MCF 10A (cell line): ENCODE measurements around the gene ISY1. TPM values are rescaled to one million over a fixed set of nuclear protein-coding genes. Genes with fewer than 3 reads are reported as not detected.

Experiments
- BruUV-seq: library from RNA; stranded (reverse); fragments of 400-500 nt; replicated peaks from 2 replicates; lab custom pipeline; 2021; lab: Mats Ljungman, UMichigan
- CTCF ChIA-PET: fragments of 300-600 bp; sonication (Branson Sonifier 250); formaldehyde crosslinking; extraction: SDS; loops from one replicate; lab custom pipeline; 2021; ENCODE audit warnings: antibody characterized with exemption, inconsistent platforms; lab: Yijun Ruan, JAX
- POLR2A ChIA-PET: fragments of 300-600, 350-650 bp; sonication (Branson Sonifier 250); formaldehyde crosslinking; extraction: SDS; loops from one replicate; lab custom pipeline; 2020; ENCODE audit warnings: antibody characterized with exemption, inconsistent platforms; lab: Yijun Ruan, JAX
- DNase-seq: peaks from one replicate; pipeline ENCODE4 v3.0.0-alpha.2; 2018; ENCODE audit not compliant: unreplicated experiment
- H3K27ac Mint-ChIP-seq: one replicate; pipeline ENCODE4 v1.8.0; 2022; ENCODE audit warnings: mild to moderate bottlenecking, low read depth, mixed read lengths; ENCODE audit not compliant: unreplicated experiment
- H3K27me3 Mint-ChIP-seq: one replicate; pipeline ENCODE4 v1.8.0; 2022; ENCODE audit warnings: mixed read lengths; ENCODE audit not compliant: insufficient read depth, unreplicated experiment
- H3K36me3 Mint-ChIP-seq: one replicate; pipeline ENCODE4 v1.8.0; 2022; ENCODE audit warnings: mild to moderate bottlenecking, moderate library complexity, mixed read lengths; ENCODE audit not compliant: insufficient read depth, unreplicated experiment
- H3K4me1 Mint-ChIP-seq: one replicate; pipeline ENCODE4 v1.8.0; 2022; ENCODE audit warnings: mixed read lengths; ENCODE audit not compliant: insufficient read depth, unreplicated experiment
- H3K4me3 Mint-ChIP-seq: one replicate; pipeline ENCODE4 v1.8.0; 2022; ENCODE audit warnings: mild to moderate bottlenecking, moderate library complexity, mixed read lengths; ENCODE audit not compliant: unreplicated experiment
- H3K9me3 Mint-ChIP-seq: one replicate; pipeline ENCODE4 v1.8.0; 2022; ENCODE audit warnings: mixed read lengths; ENCODE audit not compliant: unreplicated experiment
- intact Hi-C: fragments of 100-400 bp; cut with micrococcal nuclease; formaldehyde crosslinking; loops from 2 replicates; pipeline ENCODE4 v1.14.1; 2022
- total RNA-seq: library from RNA; stranded (reverse); gene quantifications from 2 replicates; pipeline ENCODE4 v1.2.3, GENCODE V29; 2022
- TF ChIP-seq, protein P1 (sequence below): fragments of 200-600 bp; IDR thresholded peaks from one replicate; pipeline ENCODE4 v1.8.0; 2022; ENCODE audit warnings: antibody characterized with exemption, mild to moderate bottlenecking; ENCODE audit not compliant: unreplicated experiment

Gene ISY1
- total RNA-seq, 1 experiment from 2014 or later: 52.5 TPM

DNA sequence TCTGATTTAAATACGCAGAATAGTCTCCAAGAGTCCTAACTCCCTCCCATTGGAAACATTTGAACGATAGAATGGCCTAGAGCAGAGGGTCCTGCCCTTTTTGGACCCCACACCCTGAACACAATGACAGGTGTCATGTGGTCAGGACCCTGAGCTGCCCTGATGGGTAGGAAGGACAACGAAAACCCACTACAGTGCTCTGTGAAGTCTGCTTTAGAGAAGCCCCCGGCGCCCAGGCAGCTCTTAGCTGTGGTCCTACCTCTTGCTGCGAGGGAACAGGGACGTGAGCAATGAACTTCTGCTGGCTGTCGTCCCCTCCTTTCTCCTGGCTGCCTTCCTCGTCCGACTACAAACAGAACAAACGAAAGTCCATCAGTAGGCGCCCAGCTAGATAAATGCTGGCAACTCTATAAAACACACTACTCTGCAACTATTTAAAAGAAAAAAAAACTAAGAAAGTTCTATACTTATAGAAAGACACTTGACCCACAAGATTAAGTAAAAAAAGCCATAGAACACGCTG, 30.5 kb downstream of the ISY1 start:
- Mint-ChIP-seq H3K9me3 (no peaks in the 10 kb centered on the region), H3K4me1 (peaks cover 5% of the 10 kb centered on the region), H3K36me3 (peaks cover 76% of the 10 kb centered on the region), H3K4me3 (no peak overlapping the region), H3K27ac (no peak overlapping the region), H3K27me3 (no peaks in the 10 kb centered on the region)
- DNase-seq: no peak
- ChIA-PET CTCF (no interaction called here), POLR2A (no interaction called here)
- BruUV-seq: no TSS peak
- TF ChIP-seq, protein P1, sequence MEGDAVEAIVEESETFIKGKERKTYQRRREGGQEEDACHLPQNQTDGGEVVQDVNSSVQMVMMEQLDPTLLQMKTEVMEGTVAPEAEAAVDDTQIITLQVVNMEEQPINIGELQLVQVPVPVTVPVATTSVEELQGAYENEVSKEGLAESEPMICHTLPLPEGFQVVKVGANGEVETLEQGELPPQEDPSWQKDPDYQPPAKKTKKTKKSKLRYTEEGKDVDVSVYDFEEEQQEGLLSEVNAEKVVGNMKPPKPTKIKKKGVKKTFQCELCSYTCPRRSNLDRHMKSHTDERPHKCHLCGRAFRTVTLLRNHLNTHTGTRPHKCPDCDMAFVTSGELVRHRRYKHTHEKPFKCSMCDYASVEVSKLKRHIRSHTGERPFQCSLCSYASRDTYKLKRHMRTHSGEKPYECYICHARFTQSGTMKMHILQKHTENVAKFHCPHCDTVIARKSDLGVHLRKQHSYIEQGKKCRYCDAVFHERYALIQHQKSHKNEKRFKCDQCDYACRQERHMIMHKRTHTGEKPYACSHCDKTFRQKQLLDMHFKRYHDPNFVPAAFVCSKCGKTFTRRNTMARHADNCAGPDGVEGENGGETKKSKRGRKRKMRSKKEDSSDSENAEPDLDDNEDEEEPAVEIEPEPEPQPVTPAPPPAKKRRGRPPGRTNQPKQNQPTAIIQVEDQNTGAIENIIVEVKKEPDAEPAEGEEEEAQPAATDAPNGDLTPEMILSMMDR: no peak
- intact Hi-C loops: no loop called here

DNA sequence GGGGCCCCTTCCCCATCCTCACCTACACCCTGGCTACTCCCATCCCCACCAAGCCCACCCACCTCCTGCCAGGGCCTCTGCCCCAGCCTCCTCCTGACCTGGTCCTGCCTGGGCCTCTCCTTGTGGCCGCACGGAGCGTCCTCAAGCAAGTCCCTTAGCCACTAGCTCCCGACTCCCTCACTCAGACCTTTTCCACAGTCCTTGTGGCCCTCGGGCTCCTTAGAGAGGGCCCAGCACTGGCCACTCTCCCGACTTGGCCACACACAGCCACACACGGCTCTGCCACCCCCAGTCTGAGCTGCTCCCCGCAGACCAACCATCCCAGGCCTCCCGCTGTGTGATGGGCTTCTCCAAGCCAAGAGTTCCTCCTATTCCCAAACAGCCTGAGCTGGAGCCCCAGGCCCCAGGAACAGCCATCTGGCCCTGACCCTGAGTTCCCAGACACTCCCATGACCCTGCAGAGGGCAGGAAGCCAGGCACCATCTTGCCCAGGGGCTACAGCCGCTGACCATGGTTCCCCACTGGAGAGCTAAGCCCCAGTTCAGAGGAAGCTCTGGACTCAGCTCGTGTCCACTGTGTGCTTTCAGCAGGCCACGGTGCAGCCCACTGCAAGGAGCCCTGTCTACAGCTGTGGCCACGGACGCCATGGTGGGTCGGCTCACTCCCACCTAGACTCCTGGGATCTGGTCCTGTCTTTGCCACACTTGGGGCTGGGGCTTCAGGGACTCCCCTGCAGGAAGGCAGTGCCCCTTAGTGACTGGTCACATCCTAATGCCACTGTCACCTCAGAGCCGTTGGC, 32.3 kb downstream of the ISY1 start:
- CTCF ChIA-PET: interaction anchor here (0.7 to 1.5 kb wide), 4 partner anchors 9 to 158 kb away, joined by 3 to 6 read pairs (median 4); no protein-coding TSS in a partner anchor
- Mint-ChIP-seq H3K9me3 (no peaks in the 10 kb centered on the region), H3K27ac (no peak overlapping the region), H3K4me3 (no peak overlapping the region), H3K27me3 (no peaks in the 10 kb centered on the region), H3K4me1 (peaks cover 6% of the 10 kb centered on the region), H3K36me3 (peaks cover 64% of the 10 kb centered on the region)
- BruUV-seq: no TSS peak
- POLR2A ChIA-PET: interaction anchor here (1.2 kb wide), 1 partner anchor 9 kb away, joined by 3 read pairs; no protein-coding TSS in a partner anchor
- intact Hi-C loops: no loop called here
- DNase-seq: no peak
- TF ChIP-seq, protein P1: no peak

DNA sequence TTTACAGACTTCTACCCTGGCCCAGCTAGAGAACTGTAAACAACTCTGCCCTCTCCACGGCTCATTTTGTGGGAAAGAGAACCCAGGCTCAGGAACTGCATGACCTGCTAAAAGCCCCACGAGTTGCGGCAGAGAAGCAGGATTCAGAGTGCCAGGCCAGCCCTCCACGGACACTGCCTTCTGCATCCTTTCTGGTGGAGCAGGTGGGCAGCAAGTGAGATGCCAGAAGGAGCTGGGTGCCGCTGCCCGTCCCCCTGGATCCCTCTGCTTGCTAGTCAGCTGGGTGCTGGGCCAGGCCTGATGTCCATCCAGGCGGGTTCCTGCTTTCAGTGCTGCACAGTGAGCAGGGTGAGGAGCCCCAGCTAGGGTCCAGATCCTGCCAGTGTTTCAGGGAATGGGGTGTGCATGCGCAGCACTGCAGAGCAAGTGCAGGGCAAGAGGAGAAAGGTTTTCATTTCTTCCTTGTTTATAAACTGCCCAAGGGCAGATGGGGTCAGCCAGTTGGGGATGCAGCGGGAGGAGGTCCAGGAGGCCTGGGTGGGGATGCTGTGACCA, 34.1 kb downstream of the ISY1 start:
- no TSS peak for BruUV-seq

More for the DNA sequence above, 34.1 kb downstream of the ISY1 start:
- TF ChIP-seq, protein P1: no peak
- Mint-ChIP-seq H3K4me3 (no peak overlapping the region), H3K27me3 (no peaks in the 10 kb centered on the region), H3K27ac (no peak overlapping the region), H3K36me3 (peaks cover 53% of the 10 kb centered on the region), H3K4me1 (peaks cover 14% of the 10 kb centered on the region), H3K9me3 (no peaks in the 10 kb centered on the region)
- ChIA-PET CTCF (interaction anchor here (0.9 to 1.0 kb wide), 2 partner anchors 73 to 156 kb away, joined by 3 to 4 read pairs; no protein-coding TSS in a partner anchor), POLR2A (interaction anchor here (1.1 kb wide), 1 partner anchor 15 kb away, joined by 4 read pairs; no protein-coding TSS in a partner anchor)
- no peak for DNase-seq
- intact Hi-C loops: no loop called here
